OCI-LY7 (cell line): Measurements from ENCODE around the gene CEACAM18. TPM values are rescaled to one million over a fixed set of nuclear protein-coding genes. Genes with fewer than 3 reads are reported as not detected.
A peak's percentile ranks its signal among the peaks of the same experiment; 100 is the strongest.

Source experiments
- BruUV-seq: library from RNA; stranded (reverse); fragments of 400-500 nt; replicated peaks from 2 replicates; lab custom pipeline; 2021; lab: Mats Ljungman, UMichigan
- CTCF ChIA-PET: fragments of 300-600 bp; sonication (Branson Sonifier 250); formaldehyde crosslinking; loops from one replicate; lab custom pipeline; 2022; ENCODE audit warnings: antibody characterized with exemption; ENCODE audit not compliant: unreplicated experiment; lab: Charles Lee
- POLR2A ChIA-PET: fragments of 300-600 bp; sonication (Branson Sonifier 250); formaldehyde crosslinking; loops from one replicate; lab custom pipeline; 2022; ENCODE audit warnings: antibody characterized with exemption; lab: Charles Lee
- DNase-seq: peaks from one replicate; pipeline ENCODE4 v3.0.0-alpha.2; 2015; ENCODE audit warnings: low spot score
- H2AFZ ChIP-seq: fragments of 200-600 bp; sonication (generic), shearing (Covaris generic); 2 replicates; pipeline ENCODE4 v1.6.1; 2014; ENCODE audit warnings: mild to moderate bottlenecking, antibody characterized with exemption, low read length, moderate library complexity
- H3K27ac ChIP-seq: fragments of 200-600 bp; sonication (generic); 2 replicates; pipeline ENCODE4 v1.5.1; 2014; ENCODE audit warnings: mixed run types, low read depth, mild to moderate bottlenecking, moderate library complexity, low read length, inconsistent platforms; ENCODE audit not compliant: poor library complexity, severe bottlenecking
- H3K36me3 ChIP-seq: fragments of 200-600 bp; sonication (generic); 2 replicates; pipeline ENCODE4 v1.6.1; 2014; ENCODE audit warnings: mild to moderate bottlenecking, antibody characterized with exemption, low read length, moderate library complexity, mixed read lengths; ENCODE audit not compliant: insufficient read depth
- H3K4me1 ChIP-seq: fragments of 200-600 bp; sonication (generic); 2 replicates; pipeline ENCODE4 v1.5.1; 2014; ENCODE audit warnings: mild to moderate bottlenecking, low read length; ENCODE audit not compliant: insufficient read depth, poor library complexity, severe bottlenecking
- H3K4me2 ChIP-seq: fragments of 200-600 bp; sonication (generic); 2 replicates; pipeline ENCODE4 v1.6.1; 2014; ENCODE audit warnings: mild to moderate bottlenecking, low read length
- H3K4me3 ChIP-seq: fragments of 200-600 bp; sonication (generic); 2 replicates; pipeline ENCODE4 v1.5.1; 2014; ENCODE audit warnings: mild to moderate bottlenecking, low read depth, low read length; ENCODE audit not compliant: poor library complexity, severe bottlenecking
- H3K79me2 ChIP-seq: fragments of 200-600 bp; sonication (generic); 2 replicates; pipeline ENCODE4 v1.6.1; 2016; ENCODE audit warnings: low read depth, mild to moderate bottlenecking, low read length, moderate library complexity, mixed read lengths; ENCODE audit not compliant: insufficient read depth
- H3K9me2 ChIP-seq: fragments of 200-600 bp; sonication (generic); 2 replicates; pipeline ENCODE4 v1.6.1; 2016; ENCODE audit warnings: mild to moderate bottlenecking, low read length, mixed read lengths; ENCODE audit not compliant: insufficient read depth
- H3K9me3 ChIP-seq: fragments of 200-600 bp; sonication (generic); 2 replicates; pipeline ENCODE4 v1.6.1; 2014; ENCODE audit warnings: mild to moderate bottlenecking, mixed run types, low read length, mixed read lengths
- H4K20me1 ChIP-seq: fragments of 200-600 bp; sonication (generic); 2 replicates; pipeline ENCODE4 v1.6.1; 2014; ENCODE audit warnings: mild to moderate bottlenecking, antibody characterized with exemption, low read length, moderate library complexity, mixed read lengths; ENCODE audit not compliant: insufficient read depth
- CTCF ChIP-seq: fragments of 200-600 bp; sonication (generic); conservative IDR thresholded peaks from 2 replicates; pipeline ENCODE4 v1.5.1; 2014; ENCODE audit warnings: mild to moderate bottlenecking, antibody characterized with exemption, low read length, moderate library complexity, mixed read lengths
- EZH2phosphoT487 ChIP-seq: fragments of 200-600 bp; sonication (generic); IDR thresholded peaks from 2 replicates; pipeline ENCODE4 v1.6.1; 2018; ENCODE audit warnings: low read depth, borderline replicate concordance, mild to moderate bottlenecking, mixed run types, antibody characterized with exemption, low read length, moderate library complexity, mixed read lengths
- intact Hi-C: fragments of 100-400 bp; cut with micrococcal nuclease; formaldehyde crosslinking; loops from one replicate; pipeline ENCODE4 v1.10.0; 2022; ENCODE audit not compliant: unreplicated experiment
- total RNA-seq, 2 experiments: library from RNA; depleted of rRNA in 1 of 2; stranded (reverse); fragments of >200 nt in 1 of 2; shearing (Covaris generic) in 1 of 2; gene quantifications; 2 replicates each; pipeline ENCODE4 v1.2.3, GENCODE V29; 2014 to 2022

The CEACAM18 gene
- total RNA-seq, 2 experiments from 2014 or later, result not detected

GRCh38 chr19:51471527-51471926 is 6.8 kb upstream of the CEACAM18 start:
- no peaks in the 10 kb centered on the region for H4K20me1 ChIP-seq
- no peak for DNase-seq
- no peak overlapping the region for H3K4me3 ChIP-seq
- BruUV-seq, result no TSS peak
- no peak for TF ChIP-seq CTCF
- no peak for TF ChIP-seq EZH2phosphoT487
- no peaks in the 10 kb centered on the region for H3K9me3 ChIP-seq
- CTCF ChIA-PET, result no interaction called here
- no peaks in the 10 kb centered on the region for H3K36me3 ChIP-seq
- H3K9me2 ChIP-seq, result no peaks in the 10 kb centered on the region
- H2AFZ ChIP-seq, result no peak overlapping the region
- intact Hi-C loops, result no loop called here
- no peak overlapping the region for H3K27ac ChIP-seq
- POLR2A ChIA-PET, result no interaction called here
- no peaks in the 10 kb centered on the region for H3K4me1 ChIP-seq
- no peaks in the 10 kb centered on the region for H3K79me2 ChIP-seq
- H3K4me2 ChIP-seq, result no peak overlapping the region

GRCh38 chr19:51472607-51473006 is 5.7 kb upstream of the CEACAM18 start:
- POLR2A ChIA-PET, result no interaction called here
- Histone ChIP-seq H4K20me1 (no peaks in the 10 kb centered on the region), H2AFZ (no peak overlapping the region), H3K9me2 (no peaks in the 10 kb centered on the region), H3K4me1 (no peaks in the 10 kb centered on the region), H3K4me2 (no peak overlapping the region), H3K4me3 (no peak overlapping the region), H3K79me2 (no peaks in the 10 kb centered on the region), H3K9me3 (no peaks in the 10 kb centered on the region), H3K27ac (no peak overlapping the region), H3K36me3 (no peaks in the 10 kb centered on the region)
- TF ChIP-seq EZH2phosphoT487 (no peak), CTCF (no peak)
- intact Hi-C loops, result loop anchor here (1.0 kb wide), 1 partner anchor 185 kb away; no protein-coding TSS in a partner anchor
- no TSS peak for BruUV-seq
- CTCF ChIA-PET, result interaction anchor here (1.3 to 1.7 kb wide), 2 partner anchors 185 to 188 kb away, joined by 4 to 9 read pairs; no protein-coding TSS in a partner anchor
- no peak for DNase-seq

- peak; percentile 91 for TF ChIP-seq CTCF
- no peak for TF ChIP-seq EZH2phosphoT487
- POLR2A ChIA-PET, result no interaction called here
- intact Hi-C loops, result loop anchor here (1.0 kb wide), 1 partner anchor 184 kb away; no protein-coding TSS in a partner anchor
Measured at GRCh38 chr19:51473009-51473707, 5.2 kb upstream of the CEACAM18 start.

More at GRCh38 chr19:51473009-51473707, 5.2 kb upstream of the CEACAM18 start:
- H3K27ac ChIP-seq, result no peak overlapping the region
- no peak overlapping the region for H3K4me3 ChIP-seq
- no peaks in the 10 kb centered on the region for H3K9me3 ChIP-seq
- H3K4me1 ChIP-seq, result no peaks in the 10 kb centered on the region
- no peaks in the 10 kb centered on the region for H3K9me2 ChIP-seq
- no peak overlapping the region for H2AFZ ChIP-seq
- no TSS peak for BruUV-seq
- H3K79me2 ChIP-seq, result no peaks in the 10 kb centered on the region
- CTCF ChIA-PET, result interaction anchor here (1.3 to 1.7 kb wide), 2 partner anchors 184 to 188 kb away, joined by 4 to 9 read pairs; no protein-coding TSS in a partner anchor
- H4K20me1 ChIP-seq, result no peaks in the 10 kb centered on the region
- H3K36me3 ChIP-seq, result no peaks in the 10 kb centered on the region
- peak; percentile 76 for DNase-seq
- no peak overlapping the region for H3K4me2 ChIP-seq
